Stimulated activated CD8-positive, alpha-beta memory T cell treated with anti-CD3 and anti-CD28 coated beads, Interleukin-2, amount 100 ng/mL, for 48 hours (primary cell): Measurements from ENCODE around the gene HAGH.
"Not testable (repeated sequence)": the region's sequence is repeated elsewhere in the genome, so short reads cannot be mapped to it uniquely, and the experiment has no call there.

Source experiments
- DNase-seq, 2 donors: peaks; one replicate each; pipeline ENCODE4 v3.0.0-alpha.2; 2020; ENCODE audit warnings: low read depth in 2 of 2

HAGH gene

DNA sequence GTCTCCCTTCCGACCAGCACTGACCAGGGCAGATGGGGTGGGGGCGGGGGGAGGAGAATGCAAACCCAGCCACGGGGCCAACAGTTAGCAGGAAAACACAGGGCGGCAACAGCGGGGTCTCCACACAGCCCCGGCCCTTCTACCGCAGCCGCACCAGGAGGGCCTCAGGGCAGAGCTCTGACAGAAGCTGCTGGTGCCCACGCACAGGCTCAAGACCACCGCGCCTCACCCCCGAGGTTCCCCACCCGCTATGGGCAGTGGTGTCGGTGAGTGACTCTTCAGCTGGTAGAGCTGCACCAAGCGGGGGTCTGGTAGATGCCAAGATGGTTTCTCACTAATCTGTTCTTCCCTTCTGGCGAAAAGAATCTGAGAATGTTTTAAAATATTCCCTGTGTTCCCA, 16.1 kb downstream of the HAGH start:
- DNase-seq = no peak

DNA sequence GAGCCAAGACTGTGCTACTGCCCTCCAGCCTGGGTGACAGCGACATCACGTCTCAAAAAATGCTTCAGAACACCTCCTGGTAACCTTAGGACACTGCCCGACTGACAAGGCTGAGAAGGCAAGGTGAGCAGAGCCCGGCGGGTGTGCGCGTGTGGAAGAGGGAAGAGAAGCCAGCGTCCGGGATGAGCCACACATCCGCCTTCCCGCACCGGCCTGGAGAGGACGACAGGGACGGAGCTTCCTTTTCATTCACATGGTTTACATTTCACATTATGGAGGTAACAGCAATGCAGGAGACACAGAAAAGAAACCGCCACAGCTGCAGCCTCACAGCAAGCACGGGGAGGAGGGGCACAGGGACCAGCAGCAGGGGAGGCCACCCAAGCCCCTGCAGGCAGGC, 16.5 kb downstream of the HAGH start:
- DNase-seq = no peak

- no peak for DNase-seq
These were observed 17.3 kb downstream of the HAGH start for GRCh38 chr16:1809281-1809801.

- no peak for DNase-seq
These were observed 17.9 kb downstream of the HAGH start for GRCh38 chr16:1808691-1809090.

GRCh38 chr16:1807626-1808025, 19.0 kb downstream of the HAGH start:
- DNase-seq = no peak

- DNase-seq = no peak
These were observed 25.9 kb downstream of the HAGH start for GRCh38 chr16:1800701-1801100.

GRCh38 chr16:1799263-1799662, 27.4 kb downstream of the HAGH start:
- DNase-seq = not testable (repeated sequence)

- DNase-seq = no peak
These were observed 31.5 kb downstream of the HAGH start for GRCh38 chr16:1794908-1795666.

GRCh38 chr16:1794221-1794871, 32.3 kb downstream of the HAGH start:
- DNase-seq = no peak

DNA sequence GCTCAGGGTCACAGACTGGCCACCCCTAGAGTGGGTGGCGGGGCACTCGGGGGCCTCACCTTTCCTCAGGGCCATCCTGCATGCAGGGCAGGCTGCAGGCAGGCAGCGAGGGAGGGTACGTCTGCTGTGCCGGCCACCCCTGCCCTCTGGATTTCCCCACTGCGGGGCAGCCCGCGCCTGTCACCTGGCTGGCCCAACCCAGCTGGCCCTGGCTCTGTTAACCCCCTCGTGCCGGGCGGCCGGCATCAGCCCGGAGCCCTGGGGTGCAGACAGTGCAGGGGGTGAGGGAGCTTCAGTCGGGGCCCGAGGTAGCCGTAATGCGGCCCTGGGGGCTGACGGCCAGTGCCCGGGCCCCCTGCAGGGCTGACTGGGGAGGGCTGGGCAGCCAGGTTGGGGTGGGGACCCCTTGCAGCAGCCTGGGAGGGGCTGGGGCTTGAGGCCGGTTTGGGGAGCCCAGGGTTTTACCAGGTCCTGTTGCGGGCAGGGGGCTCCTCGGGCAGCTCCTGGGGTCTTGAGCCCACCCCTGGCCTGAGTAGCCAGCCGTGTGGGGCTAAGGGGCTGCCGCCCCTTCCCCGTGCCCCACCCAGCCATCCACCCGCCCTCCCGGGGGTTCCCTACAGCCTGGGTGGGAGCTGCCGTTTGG, 32.9 kb downstream of the HAGH start, which contains the start of gene IGFALS:
Gene IGFALS (minus strand): TSS at position 128 of the 643 bp plus-strand sequence. CDS start 53 bp downstream, at position 75.
- no peak for DNase-seq

- DNase-seq = no peak
These were observed 33.6 kb downstream of the HAGH start for GRCh38 chr16:1792836-1793577.

DNA sequence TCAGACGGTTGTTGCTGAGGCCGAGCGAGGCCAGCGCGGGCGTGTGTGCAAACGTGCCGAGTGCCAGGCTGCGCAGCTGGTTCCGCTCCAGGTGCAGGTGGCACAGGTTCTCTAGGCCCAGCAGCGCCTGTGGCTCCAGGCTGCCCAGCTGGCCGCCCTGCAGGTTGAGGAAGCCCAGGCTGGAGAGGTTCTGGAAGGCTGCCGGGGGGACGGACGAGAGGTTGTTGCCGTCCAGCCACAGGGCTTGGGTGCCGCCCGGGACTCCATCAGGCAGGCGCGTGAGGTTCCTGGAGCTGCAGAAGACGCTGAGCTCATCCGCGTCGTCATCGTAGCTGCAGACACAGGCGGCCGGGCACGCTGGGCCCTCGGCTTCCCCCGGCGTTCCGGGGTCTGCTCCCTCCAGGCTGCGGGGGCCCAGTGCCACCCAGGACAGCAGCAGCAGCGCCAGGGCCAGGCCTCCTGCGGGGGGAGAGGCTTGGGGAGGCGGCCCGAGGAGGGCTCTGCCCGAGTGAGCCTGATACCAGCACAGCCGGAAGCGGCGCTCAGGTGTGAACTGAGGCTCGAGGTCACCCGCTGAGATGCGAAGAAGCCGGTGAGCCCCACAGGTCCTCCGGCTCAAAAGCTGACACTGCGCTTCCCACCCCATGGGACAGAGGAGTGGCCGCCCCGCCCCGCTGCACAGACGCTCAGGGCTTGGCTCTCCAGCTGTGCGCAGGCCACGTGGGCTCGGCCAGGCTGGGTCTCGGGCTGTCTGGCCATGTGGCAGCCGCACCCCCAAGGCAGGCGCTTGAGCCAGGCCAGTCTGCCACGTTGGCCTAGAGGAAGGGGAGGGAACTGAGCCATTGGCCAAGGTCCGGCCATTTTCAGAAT, 34.4 kb downstream of the HAGH start:
- no peak for DNase-seq

GRCh38 chr16:1791256-1791942, 35.2 kb downstream of the HAGH start:
- no peak for DNase-seq

DNA sequence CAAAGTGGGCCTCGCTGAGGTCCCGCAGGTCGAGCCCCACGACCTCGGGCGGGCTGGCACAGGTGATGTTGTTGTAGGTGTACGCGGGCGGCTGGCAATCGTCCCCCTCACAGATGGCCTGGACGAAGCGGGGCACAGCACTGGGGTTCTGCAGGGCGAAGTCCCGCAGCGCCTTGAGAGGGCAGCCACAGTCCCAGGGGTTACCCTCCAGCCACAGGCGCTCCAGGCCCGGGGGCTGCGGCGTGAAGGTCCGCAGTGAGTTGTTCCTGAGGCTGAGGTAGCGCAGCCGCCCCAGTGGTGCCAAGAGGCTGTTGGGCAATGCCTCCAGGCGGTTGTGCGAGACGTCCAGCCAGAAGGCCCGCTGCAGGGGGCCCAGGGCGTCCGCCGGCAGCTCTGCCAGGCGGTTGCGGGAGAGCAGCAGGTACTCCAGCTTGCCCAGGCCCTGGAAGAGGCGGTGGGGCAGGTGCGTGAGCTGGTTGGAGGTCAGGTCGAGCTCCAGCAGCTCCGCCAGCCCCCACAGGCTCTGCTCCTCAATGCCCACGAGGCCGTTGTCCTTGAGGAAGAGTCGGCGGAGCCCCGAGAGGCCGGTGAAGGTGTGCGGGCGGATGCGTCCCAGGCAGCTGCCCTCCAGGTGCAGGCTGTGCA, 35.9 kb downstream of the HAGH start:
- no peak for DNase-seq

DNA sequence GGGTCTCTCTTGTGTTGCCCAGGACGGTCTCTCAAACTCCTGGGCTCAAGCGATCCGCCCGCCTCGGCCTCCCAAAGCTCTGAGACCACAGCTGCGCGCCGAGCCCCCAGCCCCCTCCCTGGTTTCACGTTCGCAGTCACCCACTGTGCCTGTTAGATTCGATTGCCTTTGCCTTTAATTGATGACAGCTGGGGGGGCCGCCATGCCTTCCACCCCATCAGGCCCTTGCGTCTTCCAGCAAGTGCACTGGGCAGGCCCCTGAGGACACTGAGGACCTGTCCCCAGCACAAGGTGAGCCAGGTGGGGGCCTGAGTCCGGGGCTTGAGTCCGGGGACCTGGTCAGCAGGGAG, 36.4 kb downstream of the HAGH start:
- DNase-seq = no peak

- DNase-seq = no peak
These were observed 37.0 kb downstream of the HAGH start for GRCh38 chr16:1789643-1790045.

- DNase-seq = no peak
These were observed 37.9 kb downstream of the HAGH start for GRCh38 chr16:1788708-1789100.

DNA sequence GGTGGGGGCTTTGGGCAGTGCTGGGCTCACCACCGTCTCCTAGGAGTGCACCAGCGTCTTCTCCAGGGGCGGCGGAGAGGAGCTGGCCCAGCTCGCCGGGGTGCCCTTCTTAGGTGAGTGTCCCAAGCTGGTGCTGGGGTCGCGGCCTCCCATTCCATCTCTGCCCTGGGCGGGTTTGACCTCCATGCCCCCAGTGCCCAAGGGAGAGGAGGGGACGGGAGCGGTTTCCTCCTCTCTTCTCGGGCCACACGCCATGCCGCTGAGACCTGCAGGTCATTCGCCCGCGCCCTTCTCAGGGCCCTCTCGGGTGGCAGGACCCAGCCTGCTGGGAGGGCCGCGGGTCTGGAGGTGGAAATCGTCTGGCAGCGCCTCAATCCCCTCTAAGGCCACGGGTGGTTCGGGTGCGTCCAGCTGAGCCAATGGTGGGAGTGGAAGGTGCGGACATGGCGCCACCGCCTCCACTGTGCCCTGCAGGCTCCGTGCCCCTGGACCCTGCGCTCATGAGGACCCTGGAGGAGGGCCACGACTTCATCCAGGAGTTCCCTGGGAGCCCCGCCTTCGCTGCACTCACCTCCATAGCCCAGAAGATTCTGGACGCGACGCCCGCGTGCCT, 38.4 kb downstream of the HAGH start:
- no peak for DNase-seq

GRCh38 chr16:1787322-1788094, 39.1 kb downstream of the HAGH start:
- DNase-seq = no peak
